ENCODE results near the gene CKMT2. TPM values are rescaled to one million over a fixed set of nuclear protein-coding genes. Genes with fewer than 3 reads are reported as not detected.

Gene CKMT2
- total and polyA plus RNA-seq, 2 of the 4 experiments (the other 2 are of a cell fraction) = 0.21 to 0.36 TPM

DNA sequence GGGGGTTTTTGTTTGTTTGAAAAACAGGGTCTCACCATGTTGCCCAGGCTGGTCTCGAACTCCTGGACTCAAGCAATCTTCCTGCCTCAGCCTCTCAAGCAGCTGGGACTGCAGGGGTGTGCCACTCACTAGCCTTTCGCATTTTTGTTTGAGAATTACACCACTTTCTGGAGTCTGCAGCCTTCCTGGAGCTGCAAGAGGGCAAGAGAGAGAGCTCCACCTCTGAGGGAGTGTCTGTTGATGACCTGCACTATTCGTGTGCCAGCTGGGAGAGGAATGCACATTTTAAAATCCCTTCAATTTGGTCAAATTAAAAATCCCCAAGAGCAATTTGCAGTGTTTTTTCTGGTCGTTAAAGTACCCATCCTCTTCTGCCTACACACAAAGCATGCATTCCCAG lies 5.0 kb upstream of the CKMT2 start:
- 80% methylated on average over 1 of the region's 4 CpGs; no CpG with 5 or more reads in 1 of the 2 experiments for WGBS, 2 experiments (ENCODE audit: extremely low coverage in 2 of 2, insufficient read length in 1 of 2)

More for the DNA sequence above, 5.0 kb upstream of the CKMT2 start:
- H3K4me2 ChIP-seq (ENCODE audit: low read depth, low read length) = no peak overlapping the region
- no peak overlapping the region for H3K56ac ChIP-seq (ENCODE audit: extremely low read depth, insufficient read depth, low read length)
- intact Hi-C loops (cut with micrococcal nuclease) = no loop called here
- no peak overlapping the region for H2BK120ac ChIP-seq (ENCODE audit: low read depth, low read length)
- H3K79me1 ChIP-seq (ENCODE audit: low read depth in 1 of 2, low read length in 2 of 2) = no peaks in the 10 kb centered on the region
- H3K9me1 ChIP-seq (ENCODE audit: insufficient read depth, low read length) = peaks cover 6% of the 10 kb centered on the region; the same call in 1 of the 2 replicates
- no peak overlapping the region for H3K23ac ChIP-seq (ENCODE audit: low read depth, low read length)
- H3K27me3 ChIP-seq (ENCODE audit: control insufficient read depth, insufficient read depth, low read length) = no peaks in the 10 kb centered on the region
- no peak overlapping the region for H4K91ac ChIP-seq (ENCODE audit: insufficient read depth, low read depth, low read length)
- CTCF ChIA-PET = no interaction called here
- H3K14ac ChIP-seq (replicated peaks; ENCODE audit: low read depth, low read length) = no peak overlapping the region
- H3K9me3 ChIP-seq (ENCODE audit: control insufficient read depth, insufficient read depth, low read length) = no peaks in the 10 kb centered on the region
- no peak overlapping the region for H2BK15ac ChIP-seq (ENCODE audit: low read depth, low read length)
- no peak for TF ChIP-seq MAFK (IDR thresholded peaks at IDR 0.05; ENCODE audit: low read depth, low read length)
- TF ChIP-seq FOS (IDR thresholded peaks at IDR 0.05; ENCODE audit: low read depth, low read length) = no peak
- no peak for TF ChIP-seq NFE2L2 (IDR thresholded peaks at IDR 0.05; ENCODE audit: low read depth, low read length)
- no peak for TF ChIP-seq MXI1 (IDR thresholded peaks at IDR 0.05; ENCODE audit: borderline replicate concordance, low read depth, low read length)
- TF ChIP-seq, protein P1, sequence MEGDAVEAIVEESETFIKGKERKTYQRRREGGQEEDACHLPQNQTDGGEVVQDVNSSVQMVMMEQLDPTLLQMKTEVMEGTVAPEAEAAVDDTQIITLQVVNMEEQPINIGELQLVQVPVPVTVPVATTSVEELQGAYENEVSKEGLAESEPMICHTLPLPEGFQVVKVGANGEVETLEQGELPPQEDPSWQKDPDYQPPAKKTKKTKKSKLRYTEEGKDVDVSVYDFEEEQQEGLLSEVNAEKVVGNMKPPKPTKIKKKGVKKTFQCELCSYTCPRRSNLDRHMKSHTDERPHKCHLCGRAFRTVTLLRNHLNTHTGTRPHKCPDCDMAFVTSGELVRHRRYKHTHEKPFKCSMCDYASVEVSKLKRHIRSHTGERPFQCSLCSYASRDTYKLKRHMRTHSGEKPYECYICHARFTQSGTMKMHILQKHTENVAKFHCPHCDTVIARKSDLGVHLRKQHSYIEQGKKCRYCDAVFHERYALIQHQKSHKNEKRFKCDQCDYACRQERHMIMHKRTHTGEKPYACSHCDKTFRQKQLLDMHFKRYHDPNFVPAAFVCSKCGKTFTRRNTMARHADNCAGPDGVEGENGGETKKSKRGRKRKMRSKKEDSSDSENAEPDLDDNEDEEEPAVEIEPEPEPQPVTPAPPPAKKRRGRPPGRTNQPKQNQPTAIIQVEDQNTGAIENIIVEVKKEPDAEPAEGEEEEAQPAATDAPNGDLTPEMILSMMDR (conservative IDR thresholded peaks at IDR 0.05; ENCODE audit: low read depth, low read length) = no peak
- H3K4me1 ChIP-seq (ENCODE audit: control insufficient read depth, insufficient read depth, low read length) = no peaks in the 10 kb centered on the region
- no peak for DNase-seq
- H2AK9ac ChIP-seq (replicated peaks; ENCODE audit: low read depth, low read length, poor library complexity) = no peak overlapping the region
- no peak overlapping the region for H4K5ac ChIP-seq (ENCODE audit: low read depth, low read length)
- no peak overlapping the region for H2AFZ ChIP-seq (replicated peaks; ENCODE audit: low read length, poor library complexity)
- no peak overlapping the region for H3K18ac ChIP-seq (ENCODE audit: low read depth, low read length)
- BruUV-seq (replicated peaks) = no TSS peak
- peaks cover 5% of the 10 kb centered on the region; the same call in 1 of the 2 replicates for H3K36me3 ChIP-seq (ENCODE audit: control insufficient read depth, insufficient read depth, low read length)
- dilution Hi-C loops (cut with HindIII; ENCODE audit: low sequenced_read_pairs, unreplicated experiment) = no loop called here
- no peak overlapping the region for H3K9ac ChIP-seq (ENCODE audit: low read depth, low read length)
- H3K4ac ChIP-seq (ENCODE audit: low read depth, low read length) = no peak overlapping the region
- no peak overlapping the region for H3K27ac ChIP-seq (ENCODE audit: insufficient read depth, low read length)
- POLR2A ChIA-PET (ENCODE audit: unreplicated experiment) = no interaction called here
- H3K4me3 ChIP-seq (ENCODE audit: insufficient read depth, low read depth, low read length) = no peak overlapping the region
- no peak overlapping the region for H2BK20ac ChIP-seq (ENCODE audit: low read depth, low read length)
- no peak overlapping the region for H2BK5ac ChIP-seq (ENCODE audit: low read depth, low read length, poor library complexity, severe bottlenecking)
- H4K20me1 ChIP-seq (ENCODE audit: insufficient read depth, low read length) = no peaks in the 10 kb centered on the region
- in situ Hi-C loops (cut with MboI; ENCODE audit: low sequenced_read_pairs) = no loop called here
- ATAC-seq (ENCODE audit: low read depth) = no peak
- H4K8ac ChIP-seq (ENCODE audit: low read depth in 2 of 2, low read length in 2 of 2) = no peak overlapping the region
- H2AK5ac ChIP-seq (ENCODE audit: low read depth, low read length) = no peak overlapping the region

Data from IMR-90 (cell line).